ENCODE data around the gene LYRM2. TPM values are rescaled to one million over a fixed set of nuclear protein-coding genes. Genes with fewer than 3 reads are reported as not detected.

LYRM2 gene
- total RNA-seq, 1 donor from 2014 or later: 34.4 TPM

DNA sequence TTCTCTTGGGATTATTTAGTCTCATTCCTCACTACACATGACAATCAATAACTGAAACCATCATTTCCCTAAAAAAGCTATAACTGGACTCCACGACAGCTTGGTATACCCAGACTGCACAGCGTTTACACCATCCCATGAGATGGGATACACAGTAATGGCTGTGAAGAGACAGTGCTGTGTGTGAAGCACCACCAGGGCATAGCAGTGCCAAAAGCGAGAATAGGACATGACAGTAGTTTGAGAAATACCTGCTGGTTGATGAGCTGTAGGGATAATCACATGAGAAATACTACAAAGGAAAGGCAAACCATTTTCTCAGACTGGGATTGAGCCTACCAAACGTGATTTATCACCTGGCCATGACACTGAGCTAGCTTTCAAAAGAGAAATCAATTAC is 22.4 kb upstream of the LYRM2 start:
- Mint-ChIP-seq H3K4me3 (ENCODE audit: unreplicated experiment) (no peak overlapping the region), H3K9me3 (ENCODE audit: unreplicated experiment) (no peaks in the 10 kb centered on the region), H3K27me3 (ENCODE audit: unreplicated experiment) (no peaks in the 10 kb centered on the region), H3K4me1 (ENCODE audit: unreplicated experiment) (no peaks in the 10 kb centered on the region), H3K27ac (ENCODE audit: unreplicated experiment) (no peak overlapping the region), H3K36me3 (ENCODE audit: unreplicated experiment) (peaks cover 49% of the 10 kb centered on the region)
- TF ChIP-seq, protein P1, sequence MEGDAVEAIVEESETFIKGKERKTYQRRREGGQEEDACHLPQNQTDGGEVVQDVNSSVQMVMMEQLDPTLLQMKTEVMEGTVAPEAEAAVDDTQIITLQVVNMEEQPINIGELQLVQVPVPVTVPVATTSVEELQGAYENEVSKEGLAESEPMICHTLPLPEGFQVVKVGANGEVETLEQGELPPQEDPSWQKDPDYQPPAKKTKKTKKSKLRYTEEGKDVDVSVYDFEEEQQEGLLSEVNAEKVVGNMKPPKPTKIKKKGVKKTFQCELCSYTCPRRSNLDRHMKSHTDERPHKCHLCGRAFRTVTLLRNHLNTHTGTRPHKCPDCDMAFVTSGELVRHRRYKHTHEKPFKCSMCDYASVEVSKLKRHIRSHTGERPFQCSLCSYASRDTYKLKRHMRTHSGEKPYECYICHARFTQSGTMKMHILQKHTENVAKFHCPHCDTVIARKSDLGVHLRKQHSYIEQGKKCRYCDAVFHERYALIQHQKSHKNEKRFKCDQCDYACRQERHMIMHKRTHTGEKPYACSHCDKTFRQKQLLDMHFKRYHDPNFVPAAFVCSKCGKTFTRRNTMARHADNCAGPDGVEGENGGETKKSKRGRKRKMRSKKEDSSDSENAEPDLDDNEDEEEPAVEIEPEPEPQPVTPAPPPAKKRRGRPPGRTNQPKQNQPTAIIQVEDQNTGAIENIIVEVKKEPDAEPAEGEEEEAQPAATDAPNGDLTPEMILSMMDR (IDR thresholded peaks at IDR 0.05): no peak
- DNase-seq (ENCODE audit: extremely low spot score, unreplicated experiment): no peak

GRCh38 chr6:89657445-89658158 is 19.1 kb upstream of the LYRM2 start:
- Mint-ChIP-seq H3K27ac (ENCODE audit: unreplicated experiment) (no peak overlapping the region), H3K4me1 (ENCODE audit: unreplicated experiment) (no peaks in the 10 kb centered on the region), H3K4me3 (ENCODE audit: unreplicated experiment) (no peak overlapping the region), H3K27me3 (ENCODE audit: unreplicated experiment) (no peaks in the 10 kb centered on the region), H3K9me3 (ENCODE audit: unreplicated experiment) (no peaks in the 10 kb centered on the region), H3K36me3 (ENCODE audit: unreplicated experiment) (peaks cover 50% of the 10 kb centered on the region)
- no peak for DNase-seq (ENCODE audit: extremely low spot score, unreplicated experiment)
- TF ChIP-seq, protein P1 (IDR thresholded peaks at IDR 0.05): no peak

DNA sequence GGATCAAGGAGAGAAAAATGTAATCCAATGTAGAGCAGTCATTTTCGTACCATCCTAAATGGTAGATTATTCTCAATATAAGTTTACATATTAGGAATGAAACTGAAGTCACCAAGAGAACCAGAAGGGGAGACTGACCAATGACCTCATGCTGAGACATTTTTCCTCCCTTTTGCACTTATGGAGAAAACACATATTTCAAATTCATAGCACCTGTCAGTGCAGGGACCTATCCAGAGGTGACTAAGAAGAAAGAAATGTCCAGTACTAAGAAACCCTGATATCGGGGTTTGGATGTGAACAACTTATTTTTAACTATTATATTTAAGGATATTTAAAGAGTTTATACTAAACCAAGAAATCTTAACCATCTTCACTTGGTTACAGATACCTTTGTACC is 16.6 kb upstream of the LYRM2 start:
- TF ChIP-seq, protein P1 (IDR thresholded peaks at IDR 0.05): no peak
- Mint-ChIP-seq H3K4me3 (ENCODE audit: unreplicated experiment) (no peak overlapping the region), H3K4me1 (ENCODE audit: unreplicated experiment) (no peaks in the 10 kb centered on the region), H3K27ac (ENCODE audit: unreplicated experiment) (no peak overlapping the region), H3K27me3 (ENCODE audit: unreplicated experiment) (no peaks in the 10 kb centered on the region), H3K36me3 (ENCODE audit: unreplicated experiment) (peaks cover 54% of the 10 kb centered on the region), H3K9me3 (ENCODE audit: unreplicated experiment) (no peaks in the 10 kb centered on the region)
- DNase-seq (ENCODE audit: extremely low spot score, unreplicated experiment): no peak

GRCh38 chr6:89650579-89650978 is 12.0 kb upstream of the LYRM2 start:
- H3K4me3 Mint-ChIP-seq (ENCODE audit: unreplicated experiment): no peak overlapping the region
- DNase-seq (ENCODE audit: extremely low spot score, unreplicated experiment): no peak

GRCh38 chr6:89649682-89650081 is 11.1 kb upstream of the LYRM2 start:
- no peak overlapping the region for H3K4me3 Mint-ChIP-seq (ENCODE audit: unreplicated experiment)
- TF ChIP-seq, protein P1 (IDR thresholded peaks at IDR 0.05): no peak
- H3K27ac Mint-ChIP-seq (ENCODE audit: unreplicated experiment): no peak overlapping the region
- H3K4me1 Mint-ChIP-seq (ENCODE audit: unreplicated experiment): no peaks in the 10 kb centered on the region
- H3K9me3 Mint-ChIP-seq (ENCODE audit: unreplicated experiment): no peaks in the 10 kb centered on the region
- DNase-seq (ENCODE audit: extremely low spot score, unreplicated experiment): no peak
- H3K36me3 Mint-ChIP-seq (ENCODE audit: unreplicated experiment): peaks cover 42% of the 10 kb centered on the region
- no peaks in the 10 kb centered on the region for H3K27me3 Mint-ChIP-seq (ENCODE audit: unreplicated experiment)

More at GRCh38 chr6:89650579-89650978, 12.0 kb upstream of the LYRM2 start:
- Mint-ChIP-seq H3K36me3 (ENCODE audit: unreplicated experiment) (peaks cover 44% of the 10 kb centered on the region), H3K4me1 (ENCODE audit: unreplicated experiment) (no peaks in the 10 kb centered on the region), H3K27ac (ENCODE audit: unreplicated experiment) (no peak overlapping the region), H3K27me3 (ENCODE audit: unreplicated experiment) (no peaks in the 10 kb centered on the region), H3K9me3 (ENCODE audit: unreplicated experiment) (no peaks in the 10 kb centered on the region)
- TF ChIP-seq, protein P1 (IDR thresholded peaks at IDR 0.05): no peak

Data from osteocyte (in vitro differentiated cells).